NCI-H2196 (cell line): Measurements from ENCODE around the gene PPP2R5A.
"Not testable (repeated sequence)": the region's sequence is repeated elsewhere in the genome, so short reads cannot be mapped to it uniquely, and the experiment has no call there.

Experiments
- DNase-seq: peaks from one replicate; lab custom pipeline; 2025; ENCODE audit not compliant: unreplicated experiment; lab: John Stamatoyannopoulos, UW

Gene PPP2R5A

DNA sequence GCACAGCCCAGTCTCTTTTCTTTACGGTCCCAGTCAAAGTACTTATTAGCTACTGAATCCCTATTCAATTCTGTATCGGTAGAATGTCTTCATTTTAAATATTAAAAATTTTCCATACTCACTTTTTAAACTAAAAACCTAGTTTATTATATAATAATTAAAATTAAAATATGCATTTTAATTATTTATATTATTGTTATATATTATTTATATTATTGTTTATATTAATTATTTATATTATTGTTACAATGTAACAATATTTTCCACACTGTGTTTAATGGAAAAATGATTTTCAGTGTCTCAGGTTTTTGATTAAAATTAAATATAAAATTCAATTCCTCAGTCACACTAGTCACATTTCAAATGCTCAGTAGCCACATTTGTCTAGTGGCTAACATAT lies 18.2 kb upstream of the PPP2R5A start:
- no peak for DNase-seq

DNA sequence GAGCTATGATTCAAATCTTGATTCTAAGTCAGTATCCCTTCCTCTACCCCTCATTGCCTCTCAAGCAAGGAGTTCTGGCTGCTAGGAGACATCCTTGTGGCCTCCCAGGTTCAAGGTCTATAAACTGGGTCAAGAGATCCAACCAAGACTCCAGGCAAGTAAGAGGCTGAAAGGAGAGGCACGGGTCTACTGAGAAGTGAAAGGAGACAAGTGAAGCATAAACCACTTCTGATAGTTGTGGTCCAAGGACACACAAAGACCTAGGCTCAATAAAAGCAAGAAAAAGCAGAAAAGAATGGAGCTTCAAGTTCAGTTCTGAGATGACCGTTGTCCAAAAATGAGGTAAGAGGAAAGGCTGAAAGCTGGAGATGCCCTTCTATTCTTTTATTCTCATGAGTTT lies 17.8 kb upstream of the PPP2R5A start:
- DNase-seq = no peak

DNA sequence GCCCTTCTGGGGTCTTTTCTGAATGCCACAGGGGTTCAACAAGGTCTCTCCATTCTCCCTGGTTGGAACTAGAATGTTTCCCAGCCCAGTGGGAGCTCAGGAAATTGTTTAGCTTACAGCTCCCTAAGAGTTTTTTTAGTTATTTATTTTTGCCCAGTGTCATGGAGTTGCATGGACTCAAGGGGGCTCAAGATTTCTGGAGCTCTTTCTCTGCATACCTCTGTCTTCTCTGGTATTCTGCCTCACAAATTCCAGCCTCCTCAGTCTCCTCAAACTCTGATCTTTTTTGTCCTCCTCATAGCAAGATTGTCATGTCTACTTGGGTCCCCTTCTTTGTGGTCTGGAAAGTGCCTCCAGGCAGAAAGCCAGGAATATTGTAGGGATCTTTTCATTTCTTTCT lies 15.9 kb upstream of the PPP2R5A start:
- DNase-seq = no peak

DNA sequence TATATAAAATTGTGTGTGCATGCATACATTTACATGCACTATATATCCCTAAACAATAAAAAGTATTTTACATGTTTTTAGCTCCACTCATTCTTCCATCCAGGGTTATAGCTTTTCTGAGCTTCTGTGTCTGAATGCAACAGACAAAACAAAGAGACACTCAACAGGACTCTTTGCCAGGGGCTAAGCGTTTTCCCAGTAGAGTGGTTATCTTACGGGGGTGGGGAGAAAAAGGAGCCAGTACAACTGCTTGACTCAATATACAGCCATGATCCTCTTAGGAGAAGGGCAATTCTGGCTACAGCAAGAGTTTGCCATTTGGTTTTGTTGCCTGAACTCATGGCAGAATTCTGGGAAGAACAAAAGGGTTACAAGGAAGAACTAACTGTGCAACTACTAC lies 14.6 kb upstream of the PPP2R5A start:
- no peak for DNase-seq

DNA sequence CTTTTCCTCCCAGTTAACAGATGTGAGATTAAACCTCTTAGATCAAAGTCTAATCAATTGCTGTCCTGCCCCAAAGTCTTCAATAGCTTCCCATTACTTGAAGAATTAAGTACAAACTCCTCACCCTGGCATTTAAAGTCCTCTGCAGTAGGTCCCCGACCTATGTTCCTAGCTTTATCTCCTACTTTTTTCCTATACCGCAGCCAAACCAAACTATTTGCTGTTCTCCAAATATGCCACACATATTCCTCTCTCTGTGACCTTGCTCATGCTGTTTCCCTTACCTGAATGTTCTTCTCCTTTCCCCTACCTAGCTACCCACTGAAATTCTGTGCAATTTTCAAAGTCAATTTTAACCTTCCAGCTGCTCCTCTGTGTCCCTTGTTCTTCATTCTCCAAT lies 14.0 kb upstream of the PPP2R5A start:
- DNase-seq = no peak

DNA sequence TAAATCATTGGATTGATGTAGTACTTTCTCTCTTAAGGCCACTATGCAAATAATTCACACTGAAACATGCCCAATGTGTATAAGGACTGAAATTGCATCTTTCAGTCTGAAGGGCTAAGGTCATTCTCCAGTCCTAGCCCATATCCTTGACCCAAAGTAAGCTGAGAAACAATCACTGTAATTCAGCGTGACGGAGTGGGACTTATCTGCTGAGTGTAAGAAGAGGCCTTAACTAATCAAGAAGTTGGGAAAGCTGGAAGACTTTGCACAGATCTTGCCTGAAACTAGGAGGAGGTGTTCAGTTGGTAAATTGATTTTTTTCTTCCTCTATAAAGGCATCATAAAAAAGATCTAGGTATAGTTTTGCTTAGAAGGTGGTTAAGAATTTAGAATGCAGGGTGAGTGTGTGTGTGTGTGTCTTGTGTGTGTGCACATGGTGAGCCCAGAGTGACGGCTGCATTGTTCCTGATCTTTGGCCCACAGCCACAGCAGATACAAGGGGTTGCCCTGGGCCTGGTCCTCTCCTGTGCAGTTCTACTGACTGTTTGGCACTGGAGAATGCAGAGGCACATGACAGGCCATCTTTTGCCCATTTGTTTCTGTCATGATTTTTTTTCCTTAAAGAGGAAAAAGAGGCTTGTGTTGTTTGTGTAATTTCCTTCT lies 13.3 kb upstream of the PPP2R5A start:
- no peak for DNase-seq

DNA sequence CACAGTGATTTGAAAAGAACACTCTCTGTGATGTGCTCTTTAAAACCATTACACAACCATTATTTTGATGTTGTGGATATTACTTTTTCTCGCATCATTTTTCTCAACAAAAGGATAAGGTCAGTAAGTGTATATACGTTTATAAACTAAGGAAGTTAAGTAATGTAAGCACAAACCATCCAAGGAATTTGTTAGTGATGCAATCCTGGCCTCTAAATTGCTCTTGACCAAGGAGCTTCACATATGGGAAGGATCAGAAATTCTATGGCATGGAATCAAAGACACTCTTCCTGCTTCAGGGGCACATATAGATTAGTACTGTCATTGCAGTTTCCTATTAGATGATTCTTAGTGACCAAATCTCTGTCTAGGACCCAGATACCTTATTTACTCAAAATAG lies 3.6 kb upstream of the PPP2R5A start:
- no peak for DNase-seq

DNA sequence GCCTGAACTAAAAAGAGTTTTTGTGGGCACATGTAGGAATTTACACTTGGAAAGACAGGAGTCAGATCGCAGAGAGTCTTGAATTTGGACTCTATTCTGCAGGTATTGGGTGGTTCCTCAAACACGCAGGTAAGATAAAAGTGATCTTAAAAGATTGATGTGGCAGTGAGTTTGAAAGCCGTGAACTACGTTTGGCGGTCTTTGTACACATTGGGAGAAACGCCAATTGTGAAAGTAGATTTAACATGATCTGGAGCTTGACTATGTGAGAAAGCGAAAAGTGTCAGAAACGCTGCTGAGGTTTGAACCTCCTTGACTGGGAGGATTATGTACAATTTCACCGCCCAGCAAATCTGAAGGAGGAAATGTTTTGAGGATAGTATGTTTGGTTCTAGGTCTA lies 1.5 kb upstream of the PPP2R5A start:
- no peak for DNase-seq

DNA sequence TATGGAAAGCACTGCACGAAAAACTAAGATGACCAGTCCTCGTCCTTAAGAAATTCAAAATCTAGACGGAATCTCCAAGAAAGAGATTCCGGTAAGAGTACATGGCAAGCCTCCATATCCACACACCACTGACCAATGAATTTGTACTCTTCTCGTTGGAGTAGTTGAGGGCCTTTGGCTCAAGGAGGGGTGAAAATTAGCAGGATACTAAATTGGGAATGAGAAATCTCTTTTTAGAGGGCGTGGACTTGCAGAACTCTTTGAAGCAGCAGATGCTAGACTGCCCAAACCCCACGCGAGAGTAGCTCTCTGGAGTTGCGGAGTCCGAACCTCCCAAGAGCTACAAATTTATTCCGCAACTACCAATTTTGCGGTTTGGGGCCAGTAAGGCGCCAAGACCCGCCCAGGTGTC lies 872 bp upstream of the PPP2R5A start:
- DNase-seq = no peak

DNA sequence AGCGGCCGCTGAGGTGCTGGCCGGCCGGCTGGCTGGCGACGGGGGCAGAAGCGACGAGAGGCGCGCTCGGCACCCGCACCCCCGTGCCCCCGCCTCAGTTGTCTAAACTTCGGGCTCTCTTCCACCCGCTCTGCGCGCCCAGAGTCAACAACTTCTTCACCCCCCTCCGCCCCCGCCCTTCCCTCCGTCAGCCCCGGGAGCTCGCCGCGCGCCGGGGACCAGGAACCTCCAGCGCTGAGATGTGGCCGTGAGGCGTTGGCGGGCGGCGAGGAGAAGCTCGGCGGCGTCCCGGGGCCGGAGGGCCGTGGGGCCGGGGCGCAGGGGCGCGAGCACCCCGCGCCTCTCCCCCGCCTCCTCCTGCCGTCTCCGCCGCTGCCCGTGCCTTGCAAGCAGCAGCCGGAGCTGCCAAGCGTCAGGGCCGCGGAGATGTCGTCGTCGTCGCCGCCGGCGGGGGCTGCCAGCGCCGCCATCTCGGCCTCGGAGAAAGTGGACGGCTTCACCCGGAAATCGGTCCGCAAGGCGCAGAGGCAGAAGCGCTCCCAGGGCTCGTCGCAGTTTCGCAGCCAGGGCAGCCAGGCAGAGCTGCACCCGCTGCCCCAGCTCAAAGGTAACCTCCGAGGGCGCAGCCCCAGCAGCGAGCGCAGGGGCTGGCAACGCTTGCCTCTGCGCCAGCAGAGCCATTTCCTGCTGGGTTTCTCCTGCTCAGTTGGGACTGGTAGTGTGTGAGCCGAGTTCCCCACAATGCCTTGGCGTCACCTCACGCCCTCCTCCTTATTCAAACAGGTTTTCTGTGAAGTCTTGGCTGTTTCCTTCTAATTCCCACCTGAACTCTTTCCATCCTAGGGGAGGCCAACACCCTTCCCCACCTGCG lies 710 bp downstream of the PPP2R5A start:
- DNase-seq = peak; percentile 59

DNA sequence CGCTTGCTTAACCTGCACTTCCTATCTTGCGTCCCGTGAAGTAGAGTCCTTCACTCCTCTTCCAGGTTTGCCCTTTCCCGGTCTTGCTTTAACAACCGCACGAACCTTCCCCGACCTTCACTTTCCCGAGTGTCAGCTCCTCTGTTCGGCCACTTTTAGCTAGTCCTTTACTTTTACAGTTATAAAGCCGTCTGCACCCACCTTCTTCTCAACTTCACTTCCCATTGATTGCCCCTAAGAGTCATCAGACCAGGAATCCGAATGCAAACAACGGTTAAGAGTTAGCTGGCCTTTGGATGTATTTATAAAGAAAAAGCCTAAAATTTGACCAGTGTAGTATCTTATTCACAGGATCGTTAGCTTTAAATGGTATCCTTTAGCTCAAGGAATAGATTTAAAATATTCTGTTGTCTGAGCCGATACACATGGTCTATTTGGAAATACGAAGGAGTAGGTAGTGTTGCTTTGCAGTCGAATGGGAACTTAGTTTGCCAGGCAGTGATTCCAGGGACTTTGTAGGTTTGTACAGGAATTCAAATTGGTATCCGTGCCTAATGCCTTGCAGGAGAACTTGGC lies 1.4 kb downstream of the PPP2R5A start:
- no peak for DNase-seq

DNA sequence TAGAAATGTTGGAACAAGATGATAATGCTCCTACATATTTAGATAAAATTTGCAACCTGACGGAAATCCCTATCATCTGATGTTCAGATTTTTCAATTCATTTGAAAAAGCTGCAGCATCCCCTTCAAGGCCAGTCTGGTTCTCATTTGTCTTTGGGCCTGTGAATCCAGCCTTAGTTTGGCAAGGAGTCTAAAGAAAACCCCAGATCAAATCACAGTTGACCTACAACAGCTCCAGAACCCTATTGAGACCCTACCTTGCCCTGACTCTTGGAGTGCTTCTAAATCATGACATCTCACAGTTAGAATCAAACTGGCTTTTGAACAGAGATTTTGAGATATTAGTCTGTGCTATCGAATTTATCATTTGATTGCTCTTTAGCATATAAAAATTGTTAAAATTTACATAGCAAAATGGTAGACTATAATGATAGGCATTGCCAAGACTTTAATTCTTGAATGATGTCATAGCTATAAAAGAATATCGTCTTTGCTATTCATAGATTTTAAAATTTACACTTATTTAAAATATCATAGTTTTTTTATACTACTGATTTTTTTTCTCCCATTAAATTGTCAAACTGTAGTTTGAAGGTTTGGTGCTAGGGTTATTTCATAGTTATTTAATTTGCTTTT lies 2.2 kb downstream of the PPP2R5A start:
- DNase-seq = no peak

DNA sequence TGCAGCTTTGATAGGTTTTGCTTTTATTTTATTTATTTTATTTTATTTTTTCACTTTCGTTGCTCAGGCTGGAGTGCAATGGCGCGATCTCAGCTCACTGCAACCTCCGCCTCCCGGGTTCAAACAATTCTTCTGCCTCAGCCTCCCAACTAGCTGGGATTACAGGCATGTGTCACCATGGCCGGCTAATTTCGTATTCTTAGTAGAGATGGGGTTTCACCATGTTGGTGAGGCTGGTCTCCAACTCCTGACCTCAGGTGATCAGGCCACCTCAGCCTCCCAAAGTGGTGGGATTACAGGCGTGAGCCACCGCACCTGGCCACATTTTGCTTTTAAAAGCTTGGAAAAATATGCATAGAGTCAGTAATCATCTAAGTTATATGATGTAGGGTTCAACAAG lies 2.8 kb downstream of the PPP2R5A start:
- not testable (repeated sequence) for DNase-seq

DNA sequence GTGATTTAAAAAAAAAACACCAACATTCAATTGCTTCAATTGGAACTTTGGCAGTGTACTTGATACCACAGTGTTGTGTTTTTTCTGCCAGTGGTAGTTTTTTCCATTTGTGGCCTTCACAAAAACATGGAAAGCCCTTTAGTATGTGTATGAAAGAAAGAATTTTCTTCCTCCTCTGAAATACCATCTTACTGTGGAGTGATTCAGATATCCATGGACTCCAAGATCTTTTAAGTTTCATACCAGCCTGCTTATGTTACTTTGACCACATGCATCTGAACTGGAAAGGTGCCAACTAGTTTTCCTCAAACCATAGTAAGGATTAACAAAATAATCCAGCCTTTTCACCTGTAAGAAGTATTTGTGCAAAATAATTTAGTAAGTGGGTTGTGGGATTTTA lies 3.4 kb downstream of the PPP2R5A start:
- DNase-seq = no peak

DNA sequence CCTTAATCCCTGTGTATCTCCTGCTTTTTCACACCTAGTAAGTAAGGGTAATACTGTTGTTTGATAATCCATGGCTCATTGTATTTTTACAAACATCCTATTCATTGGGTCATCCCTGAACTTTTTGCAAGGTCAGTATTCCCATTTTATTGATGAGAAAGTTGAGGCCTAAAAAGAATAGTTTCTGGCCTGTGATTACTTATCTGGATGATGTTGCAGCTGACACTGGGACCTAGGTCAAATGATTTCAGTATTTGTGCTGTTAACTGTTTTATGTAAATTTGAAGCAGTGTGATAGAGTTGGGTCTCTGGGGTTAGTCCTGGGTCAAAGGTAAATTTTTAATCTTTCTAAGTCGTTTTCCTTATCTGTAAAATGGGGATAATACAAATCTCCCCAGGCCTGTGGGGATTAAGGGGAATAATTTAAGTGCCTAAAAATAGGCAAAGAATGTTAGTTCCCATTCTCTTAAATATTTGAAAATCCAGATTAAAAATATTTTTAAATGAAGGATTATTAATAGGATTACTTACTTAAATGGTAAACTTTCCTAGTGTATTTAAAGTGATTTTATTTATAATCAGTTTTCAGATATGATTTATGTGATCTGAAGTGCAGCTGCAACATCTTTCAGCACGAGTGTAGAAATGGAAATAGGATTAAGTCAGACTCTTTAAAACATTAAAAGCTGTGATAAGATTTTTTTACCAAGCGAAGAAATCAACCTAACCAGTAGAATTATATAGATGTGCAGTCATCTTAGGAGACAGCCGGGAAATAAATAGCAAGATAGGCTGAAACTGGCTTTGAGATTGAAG lies 4.3 kb downstream of the PPP2R5A start:
- no peak for DNase-seq

DNA sequence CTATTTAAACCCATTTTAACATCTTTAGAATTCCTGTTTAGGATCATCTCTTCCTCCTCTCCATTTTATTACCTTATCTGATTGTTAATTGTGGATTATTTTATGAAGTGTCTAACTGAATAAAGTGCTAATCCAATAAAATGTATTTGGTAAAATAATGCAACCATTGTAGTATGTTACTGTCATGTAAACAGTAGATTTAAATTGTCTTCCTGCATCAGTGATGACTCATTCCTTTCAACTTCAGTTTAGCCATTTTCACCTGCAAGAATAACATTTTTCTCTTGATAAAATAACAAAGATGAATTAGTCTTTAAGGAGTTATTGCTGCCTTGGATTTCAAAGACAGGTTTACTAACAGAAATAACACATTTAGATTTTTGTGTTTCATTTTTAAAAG lies 5.4 kb downstream of the PPP2R5A start:
- DNase-seq = no peak

DNA sequence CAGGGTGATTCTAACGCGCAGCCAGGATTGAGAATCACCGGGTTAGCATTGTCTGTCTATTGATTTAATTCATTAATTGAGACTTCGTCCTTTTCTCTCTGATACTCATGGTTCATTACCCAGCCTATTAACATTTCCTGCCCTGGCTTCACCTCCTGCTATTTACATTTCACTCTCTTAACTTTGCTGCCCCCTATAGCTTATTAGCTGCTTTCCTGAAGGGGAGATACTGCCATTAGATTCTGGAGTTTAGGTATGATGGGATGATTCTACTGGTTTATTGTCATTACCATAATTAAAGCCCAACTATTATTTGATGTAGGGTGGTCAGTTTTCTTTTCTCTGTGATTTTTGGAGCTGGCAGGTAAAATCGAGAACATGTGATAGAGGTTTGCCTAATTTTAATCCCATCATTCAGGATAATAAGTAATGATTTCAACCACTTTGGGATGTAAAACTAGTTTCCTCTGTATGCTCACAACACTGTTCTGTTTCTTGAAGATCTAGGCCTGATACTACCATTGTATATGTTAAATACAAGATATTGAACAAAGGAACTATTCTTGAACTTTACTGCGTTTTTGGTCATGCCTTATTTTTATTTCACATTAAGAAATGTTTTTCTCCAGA lies 6.4 kb downstream of the PPP2R5A start:
- DNase-seq = peak; percentile 61

DNA sequence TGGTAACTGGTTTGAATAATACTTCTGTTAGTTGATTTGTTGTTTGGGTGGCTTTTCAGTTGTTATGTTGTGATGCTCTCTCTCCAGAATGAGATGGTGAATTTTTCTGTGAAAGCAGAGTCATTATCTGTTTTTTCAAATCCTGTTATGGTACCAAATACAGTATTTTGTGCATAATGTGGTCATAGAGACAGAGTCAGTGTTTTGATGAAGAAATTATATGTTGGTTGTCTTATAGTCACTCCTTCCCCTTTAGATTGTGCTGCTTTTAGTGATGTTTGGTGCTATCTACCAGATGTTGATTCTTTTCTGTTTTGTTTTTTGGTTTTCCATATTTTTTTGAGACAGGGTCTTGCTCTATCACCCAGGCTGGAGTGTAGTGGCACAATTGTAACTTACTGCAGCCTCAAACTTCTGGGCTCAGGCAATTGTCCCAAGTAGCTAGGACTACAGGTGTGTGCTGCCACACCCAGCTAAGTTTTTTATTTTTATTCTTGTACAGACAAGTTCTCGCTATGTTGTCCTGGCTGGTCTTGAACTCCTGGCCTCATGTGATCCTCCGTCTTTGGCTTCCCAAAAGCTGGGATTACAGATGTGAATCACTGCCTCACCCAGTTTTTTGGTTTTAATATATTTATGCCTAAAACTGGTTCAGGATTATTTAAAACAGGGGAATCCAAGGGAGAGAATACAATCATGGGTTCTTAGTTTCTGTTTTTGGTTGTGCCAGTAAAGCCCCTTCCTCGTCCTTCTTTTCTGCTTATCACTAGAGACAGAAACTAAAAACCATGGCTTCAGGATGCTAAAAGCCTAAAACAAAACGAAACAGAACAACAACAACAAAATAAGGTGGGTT lies 7.3 kb downstream of the PPP2R5A start:
- DNase-seq = no peak

DNA sequence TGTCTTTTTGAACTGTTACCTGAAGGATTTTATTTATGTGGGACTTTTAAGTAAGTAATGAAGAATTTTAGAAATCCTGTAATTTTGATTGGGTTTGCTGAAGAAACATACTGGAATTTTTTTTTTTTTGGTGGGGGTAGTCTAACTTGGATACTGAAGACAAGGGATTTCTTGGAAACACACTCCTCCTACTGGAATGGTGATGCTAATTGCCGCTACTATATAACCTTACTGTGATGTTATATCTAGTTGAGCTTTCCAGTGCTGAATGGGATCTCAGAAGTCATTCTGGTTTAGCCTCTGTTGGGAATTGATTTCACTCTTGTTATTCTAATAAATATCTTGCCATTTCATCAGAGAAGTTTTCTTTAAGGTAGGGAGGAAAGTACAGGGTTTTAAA lies 8.4 kb downstream of the PPP2R5A start:
- DNase-seq = no peak

DNA sequence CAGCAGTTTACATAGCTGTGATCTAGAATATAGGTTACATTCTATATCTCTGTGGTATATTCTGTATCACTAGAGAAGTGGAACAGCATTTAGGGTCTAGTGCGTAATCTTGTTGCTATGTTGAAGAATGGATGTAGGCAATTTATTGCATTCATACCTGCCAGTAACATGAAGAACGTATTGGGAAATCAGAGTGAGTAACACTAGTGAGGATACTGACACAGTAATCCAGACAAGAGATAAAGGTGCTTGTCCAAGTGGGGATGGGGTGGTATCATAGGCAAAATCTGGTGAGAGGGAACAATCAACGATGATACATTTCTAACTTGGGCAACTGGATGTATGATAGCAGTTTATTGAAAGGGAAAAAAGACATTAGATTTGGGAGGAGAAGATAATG lies 9.8 kb downstream of the PPP2R5A start:
- no peak for DNase-seq
